Activated naive CD4-positive, alpha-beta T cell (primary cell): ENCODE measurements around the gene IL18.
"Not testable (repeated sequence)": the region's sequence is repeated elsewhere in the genome, so short reads cannot be mapped to it uniquely, and the experiment has no call there.

ENCODE experiments used
- DNase-seq, 4 experiments: peaks; one replicate each; lab custom pipeline; 2025; lab: John Stamatoyannopoulos, UW

IL18 gene

DNA sequence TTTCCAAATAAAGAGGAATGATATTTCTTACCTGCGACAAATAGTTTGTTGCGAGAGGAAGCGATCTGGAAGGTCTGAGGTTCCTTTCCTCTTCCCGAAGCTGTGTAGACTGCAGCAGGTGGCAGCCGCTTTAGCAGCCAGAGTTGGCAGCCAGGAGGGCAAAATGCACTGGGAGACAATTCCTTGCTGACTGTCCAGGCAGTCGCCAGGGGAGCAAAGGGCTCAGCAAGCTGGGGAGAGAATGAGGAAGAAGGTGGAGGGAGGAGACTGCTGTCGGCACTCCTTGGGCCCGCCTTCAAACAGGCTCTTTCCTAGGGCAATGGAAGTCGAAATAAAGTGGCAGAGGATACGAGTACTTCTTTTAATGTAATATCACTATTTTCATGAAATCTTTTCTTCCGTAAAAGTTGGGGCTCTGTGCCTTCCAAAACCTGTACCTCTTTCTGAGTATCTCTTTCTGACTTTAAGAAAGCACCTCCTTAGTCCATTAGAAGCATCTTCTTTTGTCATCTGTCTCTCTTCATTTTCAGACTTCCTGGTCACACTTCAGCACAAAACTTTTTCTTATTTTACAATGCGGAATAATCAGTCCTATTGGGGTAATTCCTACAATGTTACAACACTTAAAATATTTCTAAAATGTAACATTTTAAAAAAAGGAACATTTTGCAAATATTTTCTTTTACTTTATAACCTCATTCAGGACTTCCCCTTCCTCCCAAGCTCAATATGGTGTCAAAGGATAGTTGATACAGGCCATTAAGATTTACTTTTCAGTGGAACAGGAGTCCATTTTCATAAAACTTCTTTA, at the start of gene IL18:
Gene IL18 (minus strand): TSS at position 220 of the 811 bp plus-strand sequence. CDS start 9,041 bp downstream, outside the sequence.
- DNase-seq, result no peak

DNA sequence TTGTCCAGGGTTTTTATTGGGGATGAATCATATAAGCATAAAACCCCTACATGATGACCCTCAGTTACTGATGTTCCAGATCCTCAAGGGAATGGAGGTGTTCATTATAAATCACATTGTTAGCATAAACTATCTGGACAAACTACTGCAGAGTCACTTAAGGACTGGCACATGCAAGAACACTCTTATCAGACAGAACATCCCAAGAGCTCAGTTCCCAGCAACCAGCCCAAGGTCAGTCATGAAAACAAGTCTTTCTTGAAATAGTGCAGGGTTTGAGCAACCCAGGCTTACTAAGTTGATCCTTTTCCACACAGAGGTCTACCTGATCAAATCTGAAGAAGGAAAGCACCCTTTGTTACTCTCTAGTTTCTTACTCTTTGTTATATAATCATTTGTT, 48.8 kb upstream of the IL18 start:
- DNase-seq, result no peak

DNA sequence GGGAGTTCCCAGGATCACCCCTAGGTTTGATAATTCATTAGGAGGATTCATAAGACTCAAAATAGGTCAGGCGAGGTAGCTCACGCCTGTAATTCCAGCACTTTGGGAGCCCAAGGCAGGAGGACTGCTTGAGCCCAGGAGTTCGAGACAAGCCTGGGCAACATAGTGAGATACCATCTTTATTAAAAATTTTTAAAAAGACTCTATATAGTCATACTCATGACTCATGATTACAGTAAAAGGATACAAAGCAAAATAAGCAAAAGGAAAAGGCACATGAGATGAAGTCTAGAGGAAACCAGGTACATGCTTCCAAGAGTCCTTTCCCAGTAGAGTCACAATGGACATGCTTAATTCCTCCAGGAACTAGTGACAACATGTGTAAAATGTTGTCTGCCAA, 48.4 kb upstream of the IL18 start:
- DNase-seq, result no peak

DNA sequence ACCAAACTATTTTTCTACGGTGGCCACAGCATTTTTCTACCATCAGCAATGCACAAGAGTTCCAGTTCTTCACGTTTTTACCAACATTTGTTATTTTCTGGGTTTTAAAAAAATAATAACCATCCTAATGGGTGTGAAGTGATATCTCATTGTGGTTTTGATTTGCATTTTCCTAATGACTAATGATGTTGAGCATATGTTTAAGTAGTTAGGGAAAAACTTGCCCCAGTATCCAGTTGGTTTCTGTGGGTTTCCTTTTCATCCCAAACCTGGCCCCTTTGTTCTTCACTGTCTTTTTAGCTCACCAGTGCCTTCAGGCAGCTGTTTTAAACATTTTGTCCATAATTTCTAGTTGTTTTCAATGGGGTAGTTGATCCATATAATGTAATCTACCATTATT, 47.6 kb upstream of the IL18 start:
- no peak for DNase-seq

DNA sequence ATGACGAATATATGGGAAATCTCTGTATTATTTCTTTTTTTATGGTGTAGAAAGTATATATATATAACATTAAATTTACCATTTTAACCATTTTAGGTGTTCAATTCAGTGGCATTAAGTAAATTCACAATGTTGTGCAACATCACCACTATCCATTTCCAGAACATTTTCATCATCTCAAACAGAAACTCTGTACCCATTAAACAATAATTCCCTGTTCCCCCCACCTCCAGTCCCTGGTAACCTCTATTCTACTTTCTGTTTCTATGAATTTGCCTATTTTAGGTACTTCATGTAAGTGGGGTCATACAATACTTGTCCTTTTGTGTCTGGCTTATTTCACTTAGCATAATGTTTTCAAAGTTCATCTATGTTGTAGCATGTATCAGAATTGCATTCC, 47.0 kb upstream of the IL18 start:
- no peak for DNase-seq

DNA sequence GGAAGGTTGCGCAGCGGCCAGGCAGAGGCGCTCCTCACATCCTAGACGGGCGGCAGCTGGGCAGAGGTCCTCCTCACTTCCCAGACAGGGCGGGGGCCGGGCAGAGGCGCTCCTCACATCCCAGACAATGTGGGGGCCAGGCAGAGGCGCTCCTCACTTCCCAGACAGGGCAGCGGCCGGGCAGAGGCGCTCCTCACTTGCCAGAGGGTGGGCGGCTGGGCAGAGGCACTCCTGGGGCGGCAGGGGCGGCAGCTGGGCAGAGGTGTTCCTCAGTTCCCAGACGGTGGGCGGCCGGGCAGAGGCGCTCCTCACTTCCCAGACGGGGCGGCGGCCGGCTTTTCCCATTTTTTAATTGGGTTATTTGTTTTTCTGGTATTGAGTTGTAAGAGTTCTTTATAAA, 42.2 kb upstream of the IL18 start:
- no peak for DNase-seq

DNA sequence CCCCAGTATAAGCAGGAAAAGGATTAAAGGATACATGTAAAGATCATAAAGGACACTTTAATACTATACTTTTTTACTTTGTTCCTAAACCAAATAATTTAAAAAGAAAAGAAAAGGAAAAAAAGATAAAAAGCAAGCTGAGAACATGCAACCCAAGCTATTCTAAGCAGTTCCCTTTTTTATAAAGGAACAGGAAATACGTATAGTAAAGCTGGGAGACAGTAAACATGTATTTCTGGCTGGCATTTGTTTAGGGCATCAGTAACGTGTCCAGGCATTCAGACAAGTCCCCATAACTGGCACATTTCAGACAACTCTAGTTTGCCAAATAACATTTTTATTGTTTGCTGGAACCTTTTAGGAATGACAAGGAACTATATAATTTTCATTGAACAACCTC, 36.4 kb upstream of the IL18 start:
- no peak for DNase-seq

DNA sequence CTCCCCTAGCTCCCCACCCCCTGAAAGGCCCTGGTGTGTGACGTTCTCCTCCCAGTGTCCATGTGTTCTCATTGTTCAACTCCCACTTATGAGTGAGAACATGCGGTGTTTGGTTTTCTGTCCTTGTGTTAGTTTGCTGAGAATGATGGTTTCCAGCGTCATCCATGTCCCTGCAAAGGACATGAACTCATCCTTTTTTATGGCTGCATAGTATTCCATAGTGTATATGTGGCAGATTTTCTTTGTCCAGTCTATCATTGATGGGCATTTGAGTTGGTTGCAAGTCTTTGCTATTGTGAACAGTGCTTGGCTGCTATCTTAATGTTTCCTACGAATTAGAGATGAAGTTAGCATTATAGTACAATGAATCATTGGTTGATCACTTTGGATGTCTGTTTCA, 35.2 kb upstream of the IL18 start:
- DNase-seq, result not testable (repeated sequence)

DNA sequence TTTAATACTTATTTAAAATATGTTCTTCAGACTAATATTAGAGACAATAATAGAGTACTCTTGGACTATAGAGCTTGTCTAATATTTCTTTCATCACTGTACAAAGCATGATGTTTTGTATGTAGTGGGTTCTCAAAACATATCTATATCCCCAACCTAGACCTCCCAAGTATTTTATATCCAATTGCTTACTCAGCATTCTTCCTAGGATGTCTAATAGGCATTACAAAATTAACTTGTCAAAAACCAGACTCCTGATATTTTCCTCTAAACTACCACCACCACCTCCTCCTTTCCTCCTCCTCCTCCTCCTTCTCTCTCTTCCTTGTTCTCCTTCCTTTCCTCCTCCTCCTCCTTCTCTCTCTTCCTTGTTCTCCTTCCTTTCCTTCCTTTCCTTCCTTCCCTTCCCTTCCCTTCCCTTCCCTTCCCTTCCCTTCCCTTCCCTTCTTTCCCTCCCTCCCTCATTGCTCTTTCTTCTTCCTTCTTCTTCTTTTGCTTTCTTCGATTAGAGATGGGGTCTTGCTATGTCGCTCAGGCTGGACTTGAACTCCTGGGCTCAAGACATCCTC, 32.7 kb upstream of the IL18 start:
- no peak for DNase-seq

DNA sequence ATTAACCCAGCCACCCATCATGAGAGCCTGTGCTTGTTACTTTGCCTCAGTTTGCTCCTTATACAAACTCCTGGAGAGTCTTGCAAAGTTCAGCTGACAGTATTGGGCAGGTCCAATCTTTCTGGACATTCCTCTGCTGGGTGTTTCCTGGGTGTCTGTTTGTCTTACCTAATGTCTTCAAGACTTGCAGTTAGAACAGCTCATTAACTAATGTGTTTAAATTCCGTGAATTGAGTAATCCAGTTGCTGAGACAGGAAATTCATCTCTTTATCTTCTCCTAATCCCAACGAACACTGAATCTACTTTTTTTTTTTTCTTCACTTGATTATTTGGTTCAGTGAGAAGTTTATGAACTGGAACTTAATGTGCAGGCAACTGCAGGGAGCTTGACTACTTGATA, 32.1 kb upstream of the IL18 start:
- DNase-seq, result no peak

DNA sequence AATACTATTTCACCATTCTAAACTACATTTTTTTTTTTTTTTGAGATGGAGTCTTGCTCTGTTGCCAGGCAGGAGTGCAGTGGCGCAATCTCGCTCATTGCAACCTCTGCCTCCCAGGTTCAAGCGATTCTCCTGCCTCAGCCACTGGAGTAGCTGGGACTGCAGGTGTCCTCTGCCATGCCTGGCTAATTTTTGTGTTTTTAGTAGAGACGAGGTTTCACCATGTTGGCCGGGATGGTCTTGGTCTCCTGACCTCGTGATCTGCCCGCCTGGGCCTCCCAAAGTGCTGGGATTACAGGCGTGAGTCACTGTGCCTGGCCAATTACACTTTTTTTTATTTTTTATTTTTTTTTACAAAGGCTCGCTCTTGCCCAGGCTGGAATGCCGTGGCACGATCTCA, 31.2 kb upstream of the IL18 start:
- DNase-seq, result not testable (repeated sequence)

DNA sequence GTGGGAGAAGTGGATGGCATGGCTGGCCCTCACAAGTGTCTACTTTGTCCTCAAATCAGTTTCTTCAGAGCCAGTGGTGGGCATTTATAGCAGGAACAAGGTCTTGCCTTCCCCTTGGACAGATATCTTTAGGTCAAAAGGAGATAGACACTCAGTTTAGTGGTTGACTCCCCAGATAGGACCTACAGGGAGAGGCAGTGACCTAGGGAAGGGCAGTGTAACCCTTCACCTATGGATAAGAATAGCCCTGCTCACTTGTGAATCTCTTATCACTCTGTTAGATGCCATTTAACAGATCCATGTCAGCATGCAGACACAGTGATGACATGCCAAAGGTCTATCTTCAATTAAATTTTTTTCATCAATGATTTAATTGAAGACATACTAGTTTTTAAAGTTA, 22.4 kb upstream of the IL18 start:
- DNase-seq, result no peak

DNA sequence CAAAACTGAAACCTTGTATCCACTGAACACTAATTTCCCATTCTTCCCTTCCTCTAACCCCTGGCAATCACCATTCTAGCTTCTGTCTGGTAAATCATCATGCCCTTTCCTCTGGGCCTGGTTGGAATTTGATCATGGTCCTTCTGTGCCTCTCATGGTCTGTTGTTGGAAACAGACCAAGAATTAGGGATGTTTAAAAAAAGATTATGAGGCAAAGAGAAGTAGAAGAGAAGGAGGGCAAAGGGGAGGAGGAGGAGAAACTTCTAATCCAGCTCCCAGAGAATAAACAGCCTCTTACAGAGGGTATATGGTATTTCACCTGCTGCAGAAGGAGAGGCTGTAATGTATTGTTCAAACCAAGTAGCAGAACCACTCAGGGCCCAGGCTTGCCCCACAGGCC, 22.0 kb upstream of the IL18 start:
- DNase-seq, result no peak

DNA sequence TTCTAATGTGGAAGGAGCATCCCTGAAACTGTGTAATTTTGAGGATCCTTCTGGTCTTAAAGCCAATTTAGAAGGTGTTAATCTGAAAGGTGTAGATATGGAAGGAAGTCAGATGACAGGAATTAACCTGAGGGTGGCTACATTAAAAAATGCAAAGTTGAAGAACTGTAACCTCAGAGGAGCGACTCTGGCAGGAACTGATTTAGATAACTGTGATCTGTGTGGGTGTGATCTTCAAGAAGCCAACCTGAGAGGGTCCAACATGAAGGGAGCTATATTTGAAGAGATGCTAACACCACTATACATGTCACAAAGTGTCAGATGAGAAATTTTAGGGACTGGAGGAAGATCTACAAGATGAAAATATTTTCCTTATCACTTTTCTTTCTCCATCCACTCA, 19.0 kb upstream of the IL18 start:
- DNase-seq, result no peak

DNA sequence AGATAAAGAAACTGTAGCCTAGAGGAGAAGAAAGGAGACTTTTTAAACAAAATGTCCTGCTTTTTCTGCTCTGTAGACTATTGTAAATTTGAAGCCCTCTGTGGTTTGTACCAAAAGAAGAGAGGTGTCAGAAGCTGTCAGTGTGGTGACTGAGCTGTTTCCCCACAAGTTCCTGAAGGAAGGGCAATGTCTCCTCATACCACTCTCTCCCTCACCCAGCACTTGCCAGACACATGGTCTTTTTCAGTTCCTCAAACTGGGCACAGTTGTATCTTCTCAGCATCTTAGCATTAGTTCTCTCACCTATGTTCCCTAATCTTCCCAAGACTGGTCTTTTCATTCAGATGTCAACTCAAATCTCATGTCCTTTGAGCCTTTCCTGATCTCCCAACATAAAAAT, 15.7 kb upstream of the IL18 start:
- no peak for DNase-seq

DNA sequence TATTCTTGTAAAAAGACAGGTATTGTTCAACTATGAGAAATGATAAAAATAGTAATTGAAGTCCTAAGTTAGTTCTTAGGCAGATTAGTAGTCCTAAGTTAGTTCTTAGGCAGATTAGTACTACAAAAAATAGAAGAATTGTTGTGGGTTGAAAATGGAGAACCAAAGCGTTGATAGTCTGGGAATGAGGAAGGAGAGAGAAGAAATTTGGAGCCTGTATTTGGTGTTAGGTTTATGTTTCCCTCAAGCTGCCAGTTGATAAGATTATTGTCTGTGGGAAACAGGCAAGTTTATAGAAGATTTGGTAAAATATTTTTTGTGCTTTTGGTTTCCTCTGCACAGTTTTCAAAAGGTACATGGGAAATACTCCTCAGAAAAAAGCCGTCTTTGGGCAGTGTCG, 15.0 kb upstream of the IL18 start:
- no peak for DNase-seq

DNA sequence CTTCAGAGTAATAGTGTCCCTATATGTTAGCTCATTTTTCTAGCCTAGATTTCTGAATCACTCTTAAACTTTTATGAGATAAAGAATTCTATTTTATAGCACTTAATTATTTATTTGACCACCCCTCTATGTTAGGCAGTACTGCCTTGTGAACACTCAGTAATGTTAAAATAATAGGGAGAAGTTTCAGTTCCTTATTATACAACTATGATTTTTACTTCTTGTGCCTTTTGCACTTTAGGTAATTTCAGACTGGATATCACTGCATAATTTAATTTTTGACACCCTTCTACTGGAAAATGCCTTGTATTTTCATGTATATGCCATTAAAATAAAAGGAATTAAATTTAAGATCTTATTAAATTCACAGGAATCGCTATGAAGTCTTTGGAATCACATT, 14.5 kb upstream of the IL18 start:
- DNase-seq, result no peak

DNA sequence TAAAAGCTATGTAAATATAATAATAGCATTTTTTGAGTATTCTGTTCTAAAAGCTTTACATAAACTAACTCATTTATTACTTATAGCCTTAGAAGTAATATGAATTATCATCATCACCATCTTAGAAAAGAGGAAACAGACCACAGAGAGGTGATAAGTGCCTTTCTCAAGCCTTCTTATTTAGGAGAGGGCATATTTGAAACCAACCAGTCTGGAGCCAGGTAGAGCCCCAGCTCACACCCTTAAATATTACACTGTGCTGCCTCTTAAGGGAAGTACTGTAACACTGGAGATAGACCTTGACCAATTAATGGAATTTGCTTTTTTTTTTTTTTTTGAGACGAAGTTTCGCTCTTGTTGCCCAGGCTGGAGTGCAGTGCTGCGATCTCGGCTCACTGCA, 13.7 kb upstream of the IL18 start:
- DNase-seq, result no peak

DNA sequence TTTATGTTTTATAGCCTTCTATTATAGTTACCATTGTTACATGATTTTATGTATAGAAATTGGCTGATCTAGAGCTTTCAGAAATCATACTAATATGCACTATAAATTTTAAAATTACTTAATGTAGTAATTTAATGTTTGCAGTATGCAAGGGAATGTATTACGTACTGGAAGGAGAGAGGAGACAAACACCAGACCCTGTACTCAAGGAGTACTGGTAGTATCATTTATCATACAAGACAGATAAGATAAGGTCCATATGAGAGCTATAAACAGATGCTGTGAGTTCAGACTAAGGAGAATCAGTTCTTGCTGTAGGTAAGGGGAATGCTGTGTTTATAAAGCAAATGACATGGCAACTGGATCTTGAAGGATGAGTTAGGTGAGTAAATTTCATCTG, 12.2 kb upstream of the IL18 start:
- DNase-seq, result no peak

DNA sequence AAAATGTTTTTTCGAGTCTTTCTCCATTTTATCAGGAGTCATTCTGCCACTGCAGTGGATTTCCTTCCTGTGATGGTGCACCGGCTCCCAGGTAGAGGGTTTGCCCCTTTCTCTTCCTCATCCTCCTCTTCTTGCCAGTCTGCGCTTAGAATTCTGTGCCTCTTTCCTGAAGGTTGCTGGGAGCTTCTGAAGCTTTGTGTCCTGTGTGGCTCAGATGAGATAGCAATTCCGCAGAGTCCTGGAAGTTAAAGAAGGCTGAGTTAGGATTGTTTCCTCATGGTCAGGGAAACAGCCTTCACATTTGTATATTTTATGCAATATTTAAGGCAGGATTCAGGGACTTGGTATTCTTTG, 11.7 kb upstream of the IL18 start:
- no peak for DNase-seq

DNA sequence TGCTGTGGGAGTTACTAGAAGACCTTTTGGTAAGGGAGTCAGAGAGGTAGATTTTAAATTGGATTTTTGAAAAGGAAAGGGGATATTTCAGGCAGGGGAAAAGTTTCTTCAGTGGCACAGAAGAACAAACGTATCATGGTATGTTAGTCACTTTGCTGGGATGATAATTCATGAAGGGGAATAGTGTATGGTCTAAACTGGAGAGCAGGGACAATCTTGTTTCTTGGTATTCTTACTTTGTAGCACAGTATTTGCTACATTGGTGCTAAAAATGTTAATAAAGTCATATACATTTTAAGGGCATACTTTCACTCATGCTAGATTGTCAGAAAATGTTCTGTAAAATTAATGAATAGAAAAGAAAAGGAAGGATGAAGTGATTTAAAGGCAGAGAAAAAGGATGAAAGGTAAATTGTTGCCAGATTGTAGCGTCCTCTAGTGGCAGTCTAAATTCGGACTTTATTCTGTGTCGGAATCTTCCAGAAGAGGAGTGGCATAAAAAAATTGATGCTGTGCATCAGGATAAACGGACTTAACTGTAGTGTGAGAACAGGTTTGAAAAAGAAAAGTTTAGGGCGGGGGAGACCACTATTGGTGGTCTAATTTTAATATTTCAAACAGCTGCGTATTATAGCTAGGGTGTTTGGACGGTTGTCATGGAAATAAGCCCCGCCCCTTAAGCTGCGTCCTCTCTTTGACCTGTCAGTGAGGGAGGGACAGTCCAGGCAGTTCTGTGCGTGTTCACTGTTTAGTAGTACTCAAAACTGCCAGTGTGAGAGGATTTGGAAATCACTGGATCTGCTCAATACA, 11.1 kb upstream of the IL18 start, which contains the start of gene BCO2:
Gene BCO2 (plus strand): TSS at position 724 of the 810 bp plus-strand sequence. CDS start 90 bp downstream, outside the sequence.
- DNase-seq, result peak in 1 of 4 experiments; percentile 1

DNA sequence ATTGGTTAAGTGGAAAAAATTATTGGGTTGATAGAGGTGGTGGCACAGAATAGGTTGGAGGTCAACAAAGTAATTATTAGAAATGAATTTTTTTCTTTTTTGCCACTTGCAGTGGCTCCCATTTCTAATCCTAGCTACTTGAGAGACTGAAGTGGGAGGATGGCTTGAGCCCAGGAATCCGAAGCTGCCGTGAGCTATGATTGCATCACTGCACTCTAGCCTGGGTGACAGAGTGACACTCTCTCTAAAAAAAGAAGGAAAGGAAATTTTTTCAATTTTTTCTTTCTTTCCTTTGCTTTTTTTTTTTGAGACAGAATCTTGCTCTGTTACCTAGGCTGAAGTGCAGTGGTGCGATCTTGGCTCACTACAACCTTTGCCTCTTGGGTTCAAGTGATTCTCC, 9.3 kb upstream of the IL18 start:
- DNase-seq, result no peak

DNA sequence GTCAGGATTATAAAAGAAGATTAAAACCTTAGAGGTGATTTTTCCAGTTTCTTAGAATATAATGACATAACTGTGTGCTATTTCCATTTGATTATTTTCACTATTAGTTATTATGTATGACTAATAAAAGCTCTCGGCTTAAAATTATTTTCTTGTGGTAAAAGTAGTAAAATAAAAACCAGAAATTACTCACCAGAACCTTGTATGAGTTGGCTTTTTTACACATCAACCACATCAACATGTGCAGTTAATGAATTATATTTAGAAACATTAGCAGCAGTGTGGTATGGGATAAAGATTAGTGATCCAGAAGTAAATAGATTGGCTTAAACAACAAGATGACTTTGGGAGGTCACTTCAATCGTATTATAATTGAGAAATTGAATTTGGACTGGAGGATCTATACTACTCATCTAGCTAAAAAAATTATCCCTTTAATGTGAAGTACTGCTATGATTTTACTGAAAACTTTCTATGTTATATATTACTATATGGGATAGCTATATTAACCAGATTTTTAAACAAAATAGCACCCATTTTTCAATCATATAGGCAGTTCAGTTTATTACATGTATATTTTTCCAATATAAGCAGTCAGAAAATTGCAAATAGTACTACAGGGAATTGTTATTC, 8.6 kb upstream of the IL18 start:
- no peak for DNase-seq
